HG03575 (cell line): ENCODE results near the gene STOM.

Source experiments
- ATAC-seq: cut with Tn5 transposase; IDR thresholded peaks from one replicate; pipeline ENCODE4 v1.9.1; 2021; ENCODE audit not compliant: unreplicated experiment, insufficient number of reproducible peaks, low FRiP score; ENCODE audit errors: extremely low read depth

Gene STOM

DNA sequence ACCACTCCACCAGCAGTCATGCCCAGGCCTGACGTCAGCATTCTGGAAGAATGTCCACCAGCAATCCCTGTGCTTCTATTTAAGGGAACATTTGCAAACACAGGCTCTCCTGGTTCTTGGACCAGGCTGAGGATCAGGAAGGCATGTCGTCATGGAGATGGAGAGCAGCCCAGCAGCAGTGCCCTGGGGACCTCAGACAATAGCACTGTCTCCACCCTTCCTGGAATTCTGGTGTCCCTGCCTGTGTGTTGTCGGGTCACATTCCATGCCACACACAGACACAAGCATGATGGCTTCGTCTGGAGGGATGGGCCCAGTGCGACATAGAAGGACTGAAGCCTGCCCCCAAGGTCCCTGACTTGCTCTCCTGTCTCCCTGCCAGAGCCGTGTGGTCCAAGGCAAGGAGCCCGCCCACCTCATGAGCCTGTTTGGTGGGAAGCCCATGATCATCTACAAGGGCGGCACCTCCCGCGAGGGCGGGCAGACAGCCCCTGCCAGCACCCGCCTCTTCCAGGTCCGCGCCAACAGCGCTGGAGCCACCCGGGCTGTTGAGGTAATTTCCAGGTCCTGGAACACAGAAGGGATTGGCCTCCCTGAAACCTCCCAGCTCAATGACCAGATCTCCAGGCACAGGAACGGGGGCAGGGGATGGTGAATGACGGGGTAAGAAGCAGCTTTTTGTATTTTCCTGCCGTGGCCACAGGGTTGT lies 43.8 kb downstream of the STOM start:
- no peak for ATAC-seq

DNA sequence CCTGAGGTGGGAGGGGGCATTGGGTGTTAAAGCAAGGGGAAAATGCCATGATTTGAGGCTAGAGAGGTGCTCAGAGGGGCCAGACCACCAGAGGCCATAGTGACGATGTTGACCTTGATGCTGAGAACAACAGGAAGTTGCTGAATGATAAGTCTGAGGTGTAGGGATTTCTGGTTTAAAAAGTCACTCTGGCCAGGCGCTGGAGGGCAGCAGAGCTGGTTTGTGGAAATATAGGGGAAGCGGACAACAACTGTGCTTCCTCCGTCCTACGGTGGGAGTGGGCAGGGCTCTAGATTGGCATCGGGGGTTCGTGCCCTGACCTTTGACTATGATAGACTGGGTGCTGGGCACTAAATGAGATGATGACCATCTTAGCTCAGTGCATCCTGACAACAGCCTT lies 44.7 kb downstream of the STOM start:
- ATAC-seq = no peak

DNA sequence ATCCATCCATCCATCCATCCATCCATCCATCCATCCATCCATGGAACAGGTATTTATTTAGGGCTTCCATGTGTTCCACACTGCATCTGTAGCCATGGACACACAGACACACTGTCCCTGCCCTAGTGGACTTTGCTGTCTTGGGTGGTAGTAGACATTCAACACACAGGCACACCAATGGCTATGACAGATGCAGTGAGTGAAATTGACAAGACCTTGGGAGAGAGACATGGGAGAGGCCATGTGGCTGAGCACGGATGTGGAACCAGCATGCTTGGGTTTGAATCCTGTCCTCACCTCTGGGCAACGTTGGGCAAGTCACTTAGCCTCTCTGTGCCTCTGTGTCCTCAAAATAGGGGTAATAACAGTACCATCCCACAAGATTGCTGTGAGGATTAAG lies 45.3 kb downstream of the STOM start:
- ATAC-seq = no peak

- ATAC-seq = no peak
These were observed 45.7 kb downstream of the STOM start for GRCh38 chr9:121324316-121324715.

- no peak for ATAC-seq
These were observed 46.5 kb downstream of the STOM start for GRCh38 chr9:121323449-121324151.

DNA sequence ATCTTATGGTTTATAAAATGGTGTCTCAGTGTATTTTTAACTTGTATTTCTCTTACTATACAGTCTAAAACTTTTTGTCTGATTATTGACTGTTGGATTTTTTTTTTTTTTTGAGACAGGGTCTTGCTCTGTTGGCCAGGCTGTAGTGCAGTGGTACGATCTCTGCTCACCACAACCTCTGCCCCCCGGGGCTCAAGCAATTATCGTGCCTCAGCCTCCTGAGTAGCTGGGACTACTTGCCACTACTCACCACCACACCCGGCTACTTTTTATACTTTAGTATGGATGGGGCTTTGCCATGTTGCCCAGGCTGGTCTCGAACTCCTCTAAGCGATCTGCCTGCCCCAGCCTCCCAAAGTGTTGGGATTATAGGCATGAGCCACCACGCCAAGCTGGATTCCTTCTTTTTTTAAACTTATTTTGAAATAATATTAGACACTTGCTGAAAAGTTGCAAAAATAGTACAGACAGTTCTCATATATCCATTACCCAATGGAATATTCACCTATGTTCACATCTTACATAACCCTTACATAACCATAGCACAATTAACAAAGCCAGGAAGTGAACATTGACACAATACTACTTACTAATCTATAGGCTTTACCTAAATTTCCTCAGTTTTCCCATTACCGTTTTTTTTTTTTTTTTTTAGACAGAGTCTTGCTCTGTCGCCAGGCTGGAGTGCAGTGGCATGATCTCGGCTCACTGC lies 47.2 kb downstream of the STOM start:
- no peak for ATAC-seq

DNA sequence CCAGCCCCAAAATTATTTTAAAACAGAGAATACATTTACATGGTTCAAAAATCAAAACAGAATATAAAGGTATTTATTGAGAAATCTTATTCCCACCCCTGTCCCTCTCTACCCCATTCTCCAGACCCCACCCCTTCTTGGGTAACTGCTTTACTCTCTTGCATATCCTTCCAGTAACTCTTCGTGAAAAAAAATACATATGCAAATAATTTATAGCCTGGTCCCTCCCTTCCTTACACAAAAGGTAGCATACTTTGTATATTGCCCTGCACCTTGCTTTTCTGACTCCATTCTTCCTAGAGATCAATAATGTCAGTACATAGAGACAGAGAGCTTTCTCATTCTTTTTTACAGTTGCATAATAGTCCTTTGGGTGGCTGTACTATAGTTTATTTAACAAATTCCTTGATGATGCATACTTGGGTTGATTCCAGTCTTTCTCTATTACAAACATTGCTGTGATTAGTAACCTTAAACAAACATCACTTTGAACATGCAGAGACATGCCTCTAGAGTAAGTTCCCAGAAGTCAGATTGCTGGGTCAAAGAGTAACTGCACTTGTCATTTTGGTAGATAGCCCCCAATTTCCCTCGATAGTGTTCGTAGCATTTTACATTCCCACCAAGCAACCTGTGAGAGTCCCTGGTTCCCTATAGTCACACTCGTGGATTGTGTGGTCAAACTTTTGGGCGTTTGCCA lies 47.9 kb downstream of the STOM start:
- no peak for ATAC-seq

DNA sequence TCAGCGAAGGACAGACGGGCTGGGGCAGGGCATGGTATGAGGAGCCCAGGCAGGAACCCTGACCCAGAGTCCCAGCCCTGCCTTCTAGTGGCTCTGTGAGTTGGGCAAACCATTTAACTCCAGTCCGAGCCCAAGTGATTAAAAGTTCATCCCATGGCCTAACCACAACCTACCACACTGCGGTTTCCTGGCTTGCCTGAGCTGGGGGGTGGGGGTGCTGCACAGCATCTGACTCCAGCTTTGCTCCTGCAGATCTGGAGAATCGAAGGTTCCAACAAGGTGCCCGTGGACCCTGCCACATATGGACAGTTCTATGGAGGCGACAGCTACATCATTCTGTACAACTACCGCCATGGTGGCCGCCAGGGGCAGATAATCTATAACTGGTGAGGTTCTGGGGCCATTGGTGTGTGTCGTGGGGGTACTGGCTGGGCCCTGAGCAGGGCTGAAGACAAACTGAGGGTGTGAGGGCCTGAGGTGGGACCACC lies 49.0 kb downstream of the STOM start:
- no peak for ATAC-seq

DNA sequence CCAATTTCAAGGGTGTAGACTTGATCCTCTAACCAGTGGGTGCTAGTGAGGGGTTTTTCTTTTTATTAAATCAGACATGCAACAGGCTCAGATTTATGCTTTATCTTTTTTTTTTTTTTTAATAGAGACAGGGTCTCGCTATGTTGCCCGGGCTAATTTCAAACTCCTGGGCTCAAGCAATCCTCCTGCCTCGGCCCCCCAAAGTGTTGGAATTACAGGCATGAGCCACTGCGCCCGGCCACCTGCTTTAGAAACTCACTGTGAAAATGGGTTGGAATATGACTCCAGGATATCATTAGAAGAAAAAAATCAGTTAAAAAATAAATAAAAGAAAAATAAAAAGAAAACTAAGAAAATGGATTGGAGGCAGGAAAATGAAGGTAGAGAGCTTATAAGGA lies 50.7 kb downstream of the STOM start:
- ATAC-seq = no peak

GRCh38 chr9:121318631-121319382 lies 51.2 kb downstream of the STOM start:
- no peak for ATAC-seq

- ATAC-seq = no peak
These were observed 52.1 kb downstream of the STOM start for GRCh38 chr9:121317737-121318630.

DNA sequence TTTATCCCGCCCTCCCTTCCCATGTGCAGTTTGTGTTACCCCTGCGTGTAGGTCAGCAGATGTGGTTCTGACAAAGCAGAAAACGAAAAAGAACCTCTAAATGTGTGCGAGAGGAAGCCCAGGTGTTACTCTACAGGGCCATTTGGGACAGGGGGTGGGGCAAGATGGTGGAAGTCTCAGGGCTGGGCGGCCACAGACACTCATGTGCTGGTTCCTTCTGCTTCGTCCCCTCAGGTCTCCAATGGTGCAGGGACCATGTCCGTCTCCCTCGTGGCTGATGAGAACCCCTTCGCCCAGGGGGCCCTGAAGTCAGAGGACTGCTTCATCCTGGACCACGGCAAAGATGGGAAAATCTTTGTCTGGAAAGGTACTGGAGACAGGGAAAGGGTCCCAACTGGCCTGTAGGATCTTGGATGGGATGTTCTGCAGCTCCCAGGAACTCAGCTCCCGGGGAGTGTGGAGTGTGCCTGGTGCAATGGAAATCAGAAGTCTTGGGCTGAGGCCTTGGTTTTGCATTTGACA lies 53.1 kb downstream of the STOM start:
- no peak for ATAC-seq

GRCh38 chr9:121316378-121316777 lies 53.7 kb downstream of the STOM start:
- no peak for ATAC-seq

- ATAC-seq = no peak
These were observed 56.4 kb downstream of the STOM start for GRCh38 chr9:121313458-121314152.

GRCh38 chr9:121312169-121312568 lies 57.9 kb downstream of the STOM start:
- ATAC-seq = no peak

- ATAC-seq = no peak
These were observed 59.5 kb downstream of the STOM start for GRCh38 chr9:121310571-121310970.

GRCh38 chr9:121309833-121310425 lies 60.1 kb downstream of the STOM start:
- ATAC-seq = no peak
